Esophagus squamous epithelium (tissue), 4 donors: ENCODE results near the gene BEND4.

Experiments used
- POLR2A ChIP-seq, 4 donors: fragments of 450-650 bp; IDR thresholded peaks; one replicate each; pipeline ENCODE4 v1.6.1; 2017; ENCODE audit warnings: antibody characterized with exemption in 4 of 4, mild to moderate bottlenecking in 4 of 4, moderate library complexity in 3 of 4
- TF ChIP-seq, protein P1 (sequence below), 6 experiments: fragments of 450-650 bp in 4 of 6; fragments of 200-600 bp in 2 of 6; sonication (generic) in 2 of 6; IDR thresholded peaks; one replicate each; pipeline ENCODE4 v1.5.1; 2016 to 2019; ENCODE audit warnings: antibody characterized with exemption in 6 of 6, mild to moderate bottlenecking in 4 of 6, moderate library complexity in 4 of 6

DNA sequence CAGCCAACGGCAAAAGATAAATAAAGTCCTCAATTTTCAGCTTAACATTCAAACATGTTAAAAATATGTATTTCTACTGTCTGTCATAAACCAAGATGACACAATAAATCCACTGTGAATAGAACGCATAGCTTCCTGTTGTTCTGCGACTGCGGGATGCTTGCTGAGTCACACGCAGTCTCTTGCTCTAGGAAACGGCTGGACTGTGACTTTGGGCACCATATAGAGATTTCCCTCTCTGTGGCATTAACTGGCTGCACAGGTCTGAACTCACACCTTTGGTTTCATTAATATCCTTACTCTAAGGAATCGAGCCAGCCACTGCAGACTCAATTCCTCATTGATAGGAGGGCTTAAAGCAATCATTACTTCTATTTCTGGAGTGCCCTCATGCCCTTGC lies 8.4 kb downstream of the BEND4 start:
- TF ChIP-seq, protein P1, sequence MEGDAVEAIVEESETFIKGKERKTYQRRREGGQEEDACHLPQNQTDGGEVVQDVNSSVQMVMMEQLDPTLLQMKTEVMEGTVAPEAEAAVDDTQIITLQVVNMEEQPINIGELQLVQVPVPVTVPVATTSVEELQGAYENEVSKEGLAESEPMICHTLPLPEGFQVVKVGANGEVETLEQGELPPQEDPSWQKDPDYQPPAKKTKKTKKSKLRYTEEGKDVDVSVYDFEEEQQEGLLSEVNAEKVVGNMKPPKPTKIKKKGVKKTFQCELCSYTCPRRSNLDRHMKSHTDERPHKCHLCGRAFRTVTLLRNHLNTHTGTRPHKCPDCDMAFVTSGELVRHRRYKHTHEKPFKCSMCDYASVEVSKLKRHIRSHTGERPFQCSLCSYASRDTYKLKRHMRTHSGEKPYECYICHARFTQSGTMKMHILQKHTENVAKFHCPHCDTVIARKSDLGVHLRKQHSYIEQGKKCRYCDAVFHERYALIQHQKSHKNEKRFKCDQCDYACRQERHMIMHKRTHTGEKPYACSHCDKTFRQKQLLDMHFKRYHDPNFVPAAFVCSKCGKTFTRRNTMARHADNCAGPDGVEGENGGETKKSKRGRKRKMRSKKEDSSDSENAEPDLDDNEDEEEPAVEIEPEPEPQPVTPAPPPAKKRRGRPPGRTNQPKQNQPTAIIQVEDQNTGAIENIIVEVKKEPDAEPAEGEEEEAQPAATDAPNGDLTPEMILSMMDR (IDR thresholded peaks at IDR 0.05): no peak
- TF ChIP-seq POLR2A (IDR thresholded peaks at IDR 0.05): no peak
